GM12865 (cell line): Measurements from ENCODE around the gene PCDH15.

Experiments used
- DNase-seq: peaks from one replicate; pipeline ENCODE4 v3.0.0; 2010; ENCODE audit warnings: low read depth
- H3K4me3 ChIP-seq: 2 replicates; pipeline ENCODE4 v1.5.1; 2011; ENCODE audit warnings: mild to moderate bottlenecking, low read depth, low read length, control low read depth
- TF ChIP-seq, protein P1 (sequence below): IDR thresholded peaks from 2 replicates; pipeline ENCODE4 v1.5.1; 2011; ENCODE audit warnings: low read length, control low read depth, low read depth, inconsistent platforms; ENCODE audit not compliant: insufficient read depth; ENCODE audit errors: missing control alignments

PCDH15 gene

DNA sequence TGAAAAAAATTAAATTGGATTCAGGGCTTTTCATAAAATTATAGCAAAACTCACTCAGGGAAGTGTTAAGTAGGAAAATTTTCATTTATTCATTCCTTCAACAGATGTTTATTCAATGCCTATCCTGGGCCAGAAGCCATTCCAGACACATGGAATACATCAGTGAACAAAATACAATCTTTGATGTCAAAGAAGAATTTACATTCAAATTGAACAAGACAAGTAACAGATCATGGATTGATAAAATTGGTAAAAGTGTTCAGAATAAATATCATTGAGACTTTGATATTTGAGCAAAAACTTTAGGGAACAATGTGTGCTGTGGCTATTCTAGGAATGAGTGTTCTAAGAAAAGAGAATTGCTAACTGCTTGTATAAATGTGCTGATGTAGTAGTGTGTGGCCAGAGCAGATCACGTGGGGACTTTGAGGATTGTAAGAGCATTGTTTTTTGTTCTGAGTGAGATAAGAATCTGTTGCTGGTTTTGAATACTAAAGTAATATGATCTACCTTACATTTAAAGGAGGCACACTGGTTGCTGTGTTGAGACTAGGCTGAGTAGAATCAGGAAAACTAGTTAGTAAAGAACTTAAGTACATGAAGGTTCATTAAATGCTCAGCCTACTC, 957.2 kb downstream of the PCDH15 start:
- DNase-seq = no peak
- no peak overlapping the region for H3K4me3 ChIP-seq
- TF ChIP-seq, protein P1, sequence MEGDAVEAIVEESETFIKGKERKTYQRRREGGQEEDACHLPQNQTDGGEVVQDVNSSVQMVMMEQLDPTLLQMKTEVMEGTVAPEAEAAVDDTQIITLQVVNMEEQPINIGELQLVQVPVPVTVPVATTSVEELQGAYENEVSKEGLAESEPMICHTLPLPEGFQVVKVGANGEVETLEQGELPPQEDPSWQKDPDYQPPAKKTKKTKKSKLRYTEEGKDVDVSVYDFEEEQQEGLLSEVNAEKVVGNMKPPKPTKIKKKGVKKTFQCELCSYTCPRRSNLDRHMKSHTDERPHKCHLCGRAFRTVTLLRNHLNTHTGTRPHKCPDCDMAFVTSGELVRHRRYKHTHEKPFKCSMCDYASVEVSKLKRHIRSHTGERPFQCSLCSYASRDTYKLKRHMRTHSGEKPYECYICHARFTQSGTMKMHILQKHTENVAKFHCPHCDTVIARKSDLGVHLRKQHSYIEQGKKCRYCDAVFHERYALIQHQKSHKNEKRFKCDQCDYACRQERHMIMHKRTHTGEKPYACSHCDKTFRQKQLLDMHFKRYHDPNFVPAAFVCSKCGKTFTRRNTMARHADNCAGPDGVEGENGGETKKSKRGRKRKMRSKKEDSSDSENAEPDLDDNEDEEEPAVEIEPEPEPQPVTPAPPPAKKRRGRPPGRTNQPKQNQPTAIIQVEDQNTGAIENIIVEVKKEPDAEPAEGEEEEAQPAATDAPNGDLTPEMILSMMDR = no peak

DNA sequence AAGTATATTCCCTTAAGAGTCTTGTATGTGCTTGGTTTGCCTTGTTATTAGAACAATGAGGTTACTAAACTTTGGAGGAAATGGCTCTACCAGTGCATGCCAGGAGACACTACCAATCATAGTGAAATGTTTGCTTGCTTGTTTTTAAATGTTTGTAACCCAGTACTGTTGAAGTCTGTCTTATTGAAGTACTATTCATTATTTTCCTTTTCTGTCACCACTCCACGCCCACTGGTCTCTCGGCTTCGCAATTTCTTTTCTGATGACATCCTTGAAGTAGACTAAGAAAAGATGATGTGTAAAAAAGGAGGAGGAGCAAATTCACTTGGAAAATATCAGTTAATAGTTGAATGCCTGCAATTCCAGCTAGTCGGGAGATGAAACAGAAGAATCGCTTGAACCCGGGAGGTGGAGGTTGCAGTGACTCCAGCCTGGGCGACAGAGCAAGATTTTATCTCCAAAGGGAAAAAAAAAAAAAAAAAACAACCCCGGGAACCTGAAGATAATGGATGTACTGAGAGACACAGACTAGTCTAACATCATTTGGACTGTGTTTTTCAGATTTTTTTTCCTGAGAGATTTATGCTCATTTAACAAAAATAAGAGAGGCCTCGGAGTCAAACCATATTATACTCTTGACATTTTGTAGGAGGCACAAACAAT, 959.4 kb downstream of the PCDH15 start:
- TF ChIP-seq, protein P1 = no peak
- H3K4me3 ChIP-seq = no peak overlapping the region
- DNase-seq = no peak

DNA sequence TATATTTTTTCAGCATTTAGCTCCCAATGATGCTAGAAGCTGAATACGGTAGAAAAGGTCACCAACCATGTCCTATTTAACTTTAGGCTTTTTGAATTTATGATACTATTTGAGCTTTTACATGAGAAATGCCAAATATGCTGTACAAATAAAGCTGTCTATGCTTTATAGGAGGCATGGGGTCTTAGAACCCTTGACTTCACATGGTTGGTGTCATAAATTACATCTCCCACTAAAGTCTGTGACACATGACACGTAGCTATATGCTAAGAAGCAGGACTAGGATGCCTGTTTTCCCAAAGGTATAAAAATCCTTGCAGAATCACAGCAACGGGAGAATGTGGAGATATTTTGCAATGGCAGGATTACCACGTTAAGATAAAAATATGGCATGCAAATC, 960.4 kb downstream of the PCDH15 start:
- no peak overlapping the region for H3K4me3 ChIP-seq
- TF ChIP-seq, protein P1 = no peak
- no peak for DNase-seq

DNA sequence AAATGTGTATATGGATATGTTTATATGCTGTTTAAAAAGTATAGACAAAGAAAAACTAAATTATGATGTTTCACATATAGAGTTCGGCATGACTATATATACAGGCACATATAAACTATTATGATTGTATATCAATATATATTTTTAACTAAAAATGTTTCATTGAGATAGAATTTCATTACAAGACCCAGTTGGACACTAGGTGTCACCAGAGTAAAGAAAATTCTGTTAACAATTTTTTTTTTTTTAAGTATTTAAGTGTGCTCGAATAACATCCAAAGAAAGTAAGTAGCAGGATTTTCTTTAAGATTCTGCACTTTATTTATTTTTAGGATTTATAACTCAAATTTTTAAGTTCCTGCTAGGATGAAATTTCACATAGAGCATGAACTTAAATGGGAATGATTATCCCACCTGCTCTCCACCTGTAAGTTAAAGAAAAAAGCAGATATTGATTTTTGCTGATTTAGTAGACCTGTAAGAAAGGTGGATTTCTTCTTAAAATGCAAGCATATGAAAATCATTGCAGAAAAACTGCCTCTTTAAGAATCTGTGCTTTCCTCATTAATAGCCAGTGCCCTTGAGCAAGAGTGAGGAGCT, 961.5 kb downstream of the PCDH15 start:
- H3K4me3 ChIP-seq = no peak overlapping the region
- TF ChIP-seq, protein P1 = peak; percentile 26
- peak; percentile 21 for DNase-seq

DNA sequence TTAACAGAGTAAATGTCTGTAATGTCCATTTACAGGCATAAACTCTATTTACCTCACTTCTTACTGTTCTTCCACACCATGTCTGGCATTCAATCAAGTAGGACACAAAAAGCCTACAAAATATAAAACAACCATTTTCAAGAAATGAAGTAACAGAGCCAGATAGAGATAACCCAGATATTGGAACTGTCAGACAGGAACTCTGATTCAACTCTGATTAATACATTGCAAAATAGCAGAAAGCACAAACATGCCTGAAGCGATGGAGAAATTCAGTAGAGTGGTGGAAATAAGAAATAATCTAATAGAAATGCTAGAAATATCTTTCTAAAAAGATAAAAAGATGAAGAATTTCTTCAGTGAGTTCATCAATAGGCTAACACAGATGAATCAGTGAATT, 964.4 kb downstream of the PCDH15 start:
- TF ChIP-seq, protein P1 = no peak
- no peak for DNase-seq
- no peak overlapping the region for H3K4me3 ChIP-seq

DNA sequence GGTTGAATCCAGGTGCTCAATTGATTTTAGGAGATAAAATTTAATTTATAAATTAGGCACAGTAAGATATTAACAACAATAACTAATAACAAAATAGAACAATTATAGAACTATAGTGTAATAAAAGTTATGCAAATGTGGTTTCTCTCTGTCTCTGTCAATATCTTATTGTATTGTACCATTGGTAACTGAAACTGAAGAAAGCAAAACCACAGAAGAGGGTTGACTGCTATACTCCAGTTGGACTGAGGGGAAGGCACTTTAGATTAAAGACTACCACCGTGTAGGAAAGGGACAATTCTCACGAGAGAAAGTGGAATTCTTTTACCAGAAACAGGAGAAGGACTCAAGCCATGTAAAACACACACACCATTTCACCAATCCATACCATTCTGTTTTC, 967.1 kb downstream of the PCDH15 start:
- TF ChIP-seq, protein P1 = no peak
- DNase-seq = no peak
- H3K4me3 ChIP-seq = no peak overlapping the region
